Measurements from ENCODE around the gene TEC.
A peak's percentile ranks its signal among the peaks of the same experiment; 100 is the strongest.

GRCh38 chr4:48127682-48128404 is 141.8 kb downstream of the TEC start:
- no peak for TF ChIP-seq CTCF (IDR thresholded peaks at IDR 0.05; ENCODE audit: poor library complexity, severe bottlenecking)
- no peak for TF ChIP-seq EZH2 (IDR thresholded peaks at IDR 0.05; ENCODE audit: borderline replicate concordance, insufficient read depth, low read length, poor library complexity, severe bottlenecking)
- TF ChIP-seq SMC3 (conservative IDR thresholded peaks at IDR 0.05; ENCODE audit: poor library complexity) = peak; percentile 26
